GM08714 (cell line): ENCODE measurements around the gene PHETA1.
"Not testable (repeated sequence)": the region's sequence is repeated elsewhere in the genome, so short reads cannot be mapped to it uniquely, and the experiment has no call there.

Experiments
- H3K4me3 ChIP-seq: fragments of 200-500 bp; sonication (Bioruptor generic); 2 replicates; pipeline ENCODE4 v1.5.1; 2014; ENCODE audit warnings: mild to moderate bottlenecking, low read length, inconsistent platforms
- ZNF274 ChIP-seq: IDR thresholded peaks from 2 replicates; pipeline ENCODE4 v1.6.1; 2012; ENCODE audit warnings: mild to moderate bottlenecking, low read depth, low read length

The PHETA1 gene

DNA sequence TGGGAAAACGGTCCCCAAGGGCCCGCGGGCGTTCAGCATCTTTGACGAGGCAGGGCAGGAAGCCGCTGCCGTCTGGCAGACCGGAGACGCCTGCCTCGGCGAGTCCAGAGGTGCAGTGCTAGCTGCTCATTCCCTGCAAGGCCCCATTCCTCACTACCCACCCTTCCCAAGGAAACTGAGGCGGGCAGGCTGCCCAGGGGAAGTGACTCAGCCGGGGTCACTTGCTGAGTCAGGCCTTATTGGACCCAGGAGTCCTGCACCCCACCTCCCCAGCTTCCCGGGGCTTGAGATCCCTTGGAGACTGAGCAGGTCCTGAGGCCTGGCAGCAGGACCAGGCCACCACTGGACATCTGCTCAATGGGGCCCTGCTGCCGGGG, 40.5 kb upstream of the PHETA1 start:
- H3K4me3 ChIP-seq = peak overlapping the region; percentile 86; the same call in 1 of the 2 replicates
- TF ChIP-seq ZNF274 = no peak

GRCh38 chr12:111408686-111409402, 39.9 kb upstream of the PHETA1 start:
- TF ChIP-seq ZNF274 = no peak
- H3K4me3 ChIP-seq = peak overlapping the region; percentile 86; the same call in 1 of the 2 replicates

DNA sequence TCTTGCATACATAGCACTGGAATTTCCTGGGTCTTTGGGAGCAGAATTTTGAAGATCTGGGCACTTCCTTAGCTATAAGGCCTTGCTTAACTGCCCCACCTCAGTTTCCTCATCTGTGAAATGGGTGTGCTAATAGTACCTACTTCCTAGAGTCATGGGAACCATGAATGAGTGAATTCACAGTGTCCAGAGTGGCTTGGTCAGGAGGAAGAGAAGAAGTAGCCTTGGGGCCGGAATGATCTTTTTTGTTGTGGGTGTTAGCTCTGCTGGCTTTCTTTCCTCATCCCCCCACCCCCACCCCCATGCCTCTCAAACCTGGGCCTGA, 39.2 kb upstream of the PHETA1 start:
- TF ChIP-seq ZNF274 = no peak
- peak overlapping the region; percentile 86; the same call in 1 of the 2 replicates for H3K4me3 ChIP-seq

DNA sequence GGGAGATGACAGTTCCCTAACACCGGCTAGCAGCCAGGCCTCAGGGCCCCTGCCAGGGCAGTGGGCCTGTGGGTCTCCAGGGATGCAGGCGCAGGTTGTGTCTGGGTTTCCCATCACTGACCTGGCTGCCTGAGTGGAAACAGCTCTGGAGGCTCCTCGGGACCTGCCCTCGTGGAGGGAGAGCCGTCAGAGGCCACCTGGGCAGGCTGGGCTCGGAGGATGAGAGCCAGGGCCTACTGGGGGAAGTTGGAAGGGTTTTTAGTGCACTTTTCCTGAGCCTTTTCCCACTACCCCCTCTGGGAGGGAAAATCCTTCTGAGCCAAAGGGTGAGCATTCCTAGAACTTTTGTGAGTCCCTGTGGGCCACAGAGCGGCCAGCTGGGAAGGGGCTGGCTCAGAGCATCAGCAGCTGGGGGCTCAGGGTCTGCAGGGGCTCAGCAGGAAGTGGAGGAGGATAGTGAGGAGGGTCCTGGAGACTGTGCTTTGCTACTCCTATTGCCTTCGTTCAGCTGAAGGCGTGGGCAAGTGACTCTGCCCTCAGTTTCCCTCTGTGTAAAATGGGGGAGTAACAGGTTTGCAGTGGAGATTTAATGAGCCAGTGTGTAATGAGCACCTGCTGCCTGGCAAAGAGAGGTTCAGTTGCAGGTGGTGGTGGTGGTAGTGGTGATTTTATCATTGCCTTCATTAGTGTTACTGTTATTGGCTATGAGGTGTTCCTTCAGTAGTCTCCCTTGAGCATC, 38.7 kb upstream of the PHETA1 start:
- TF ChIP-seq ZNF274 = no peak
- peak overlapping the region; percentile 86 for H3K4me3 ChIP-seq

GRCh38 chr12:111406474-111407376, 37.8 kb upstream of the PHETA1 start:
- TF ChIP-seq ZNF274 = no peak
- peak overlapping the region; percentile 86 for H3K4me3 ChIP-seq

DNA sequence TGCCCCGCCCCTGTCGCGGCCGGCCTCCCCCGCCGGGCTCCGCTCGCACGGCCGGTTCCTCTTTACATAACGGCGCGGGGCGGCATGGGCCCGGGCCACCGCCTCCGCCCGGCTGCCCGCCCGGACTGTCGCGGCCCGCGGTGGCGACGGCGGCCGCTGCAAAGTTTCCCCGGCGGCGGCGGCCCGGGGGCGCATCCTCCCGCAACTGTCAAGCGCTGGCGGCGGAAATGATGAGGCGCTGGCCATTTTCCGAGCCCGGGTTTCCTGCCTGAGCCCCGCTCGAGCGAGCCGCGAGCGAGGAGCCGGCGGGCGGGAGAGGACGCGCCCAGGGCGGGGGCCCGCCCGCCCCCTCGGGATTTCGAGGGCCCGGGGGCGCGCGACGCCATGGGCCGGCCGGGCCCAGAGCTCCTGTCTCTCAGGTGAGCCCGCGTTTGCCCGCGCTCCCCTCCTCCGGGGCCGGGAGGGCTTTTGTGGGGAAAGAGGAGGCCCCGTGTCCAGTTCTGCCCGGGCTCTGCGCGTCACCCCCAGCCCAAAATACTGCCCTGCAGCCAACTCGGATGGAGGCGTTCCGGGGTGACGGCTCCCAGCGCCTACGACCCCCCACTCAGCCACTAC, 37.1 kb upstream of the PHETA1 start, which contains the start of gene SH2B3:
SH2B3 (plus strand) TSS at position 65 of the 615 bp plus-strand sequence. CDS start 12,223 bp downstream, outside the sequence.
- no peak for TF ChIP-seq ZNF274
- peak within 1 kb of the TSS; percentile 86 for H3K4me3 ChIP-seq

DNA sequence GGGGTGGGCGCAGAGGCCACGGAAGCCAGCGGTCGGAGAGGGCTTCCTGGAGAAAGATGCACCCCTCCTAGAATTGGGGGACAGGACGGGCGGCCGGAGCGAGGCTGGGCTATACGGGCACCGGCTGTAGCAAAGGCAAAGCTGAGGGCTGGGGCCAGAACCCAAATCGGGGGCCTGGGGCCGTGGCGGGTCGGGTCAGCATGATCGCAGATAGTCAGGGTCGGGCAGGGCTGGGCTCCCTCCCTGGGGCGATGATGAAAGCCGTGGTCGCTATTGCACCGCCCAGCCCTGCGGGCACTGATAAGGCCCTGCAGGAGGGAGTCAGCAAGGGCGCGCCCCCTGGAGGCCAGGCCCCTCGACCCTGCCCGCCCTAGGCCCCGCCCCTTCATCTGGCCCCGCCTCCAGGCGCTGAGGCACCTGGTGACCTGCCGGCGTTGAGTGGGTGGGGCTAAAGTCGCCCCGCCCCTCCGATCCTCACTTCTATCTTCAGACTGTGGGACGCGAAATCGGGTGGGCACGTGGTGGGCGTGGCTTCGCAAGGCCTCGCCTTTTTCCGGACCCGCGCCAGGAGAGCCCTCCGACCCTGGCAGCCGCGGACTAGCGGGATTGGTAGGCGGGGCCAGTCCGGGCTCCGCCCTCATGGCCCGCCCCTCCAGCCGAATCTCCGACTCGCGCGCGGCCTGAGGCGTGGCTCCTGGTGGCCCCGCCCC, 36.4 kb upstream of the PHETA1 start:
- TF ChIP-seq ZNF274 = no peak
- peak overlapping the region; percentile 65; the same call in 1 of the 2 replicates for H3K4me3 ChIP-seq

DNA sequence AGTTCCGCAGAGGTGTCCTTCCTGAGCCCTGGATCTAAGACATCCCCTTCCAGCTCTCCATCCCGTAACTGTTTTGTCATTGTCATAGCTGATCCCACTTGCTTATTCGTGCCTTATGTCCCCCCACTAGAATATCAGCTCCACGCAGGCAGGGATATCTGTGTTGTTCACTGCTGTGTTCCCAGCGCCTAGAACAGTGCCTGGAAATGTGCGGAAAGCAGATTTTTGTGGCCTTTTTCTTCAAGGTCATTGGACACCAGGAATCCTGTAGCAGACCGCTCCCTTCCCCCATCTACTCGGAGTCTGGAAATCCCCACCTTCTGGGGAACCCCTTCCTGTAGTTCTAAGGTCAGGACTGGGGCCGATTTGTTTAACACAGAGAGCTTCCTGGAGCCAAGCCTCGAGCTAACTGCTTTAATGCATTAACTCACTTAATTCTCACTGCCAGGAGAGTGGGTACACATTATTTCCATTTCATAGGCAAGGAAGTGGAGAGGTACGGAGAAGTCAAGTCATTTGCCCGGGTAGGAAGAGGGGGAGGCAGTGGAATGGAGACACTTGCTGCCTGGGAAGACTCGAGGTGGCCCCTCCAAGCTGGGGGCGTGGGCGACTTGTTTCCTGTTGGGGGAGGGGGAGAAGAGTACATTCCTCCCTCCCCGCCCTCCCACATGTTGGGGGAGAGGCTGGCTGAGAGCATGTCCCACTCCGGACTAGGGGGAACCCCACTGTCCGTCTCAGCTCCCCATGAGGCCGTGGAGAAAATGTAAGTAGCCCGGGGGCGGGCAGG, 35.7 kb upstream of the PHETA1 start:
- no peak for TF ChIP-seq ZNF274
- H3K4me3 ChIP-seq = peak overlapping the region; percentile 65; the same call in 1 of the 2 replicates

DNA sequence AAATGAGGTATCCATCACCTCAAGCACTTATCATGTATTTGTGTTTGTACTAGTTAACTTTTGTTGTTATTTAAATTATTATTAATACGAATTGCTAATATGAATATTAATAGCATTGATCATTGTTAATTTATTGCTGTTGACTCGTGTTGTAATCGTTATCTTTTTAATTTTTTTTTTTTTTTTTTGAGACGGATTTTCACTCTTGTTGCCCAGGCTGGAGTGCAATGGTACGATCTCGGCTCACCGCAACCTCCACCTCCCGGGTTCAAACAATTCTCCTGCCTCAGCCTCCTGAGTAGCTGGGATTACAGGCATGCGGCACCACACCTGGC, 33.6 kb upstream of the PHETA1 start:
- H3K4me3 ChIP-seq = not testable (repeated sequence)

DNA sequence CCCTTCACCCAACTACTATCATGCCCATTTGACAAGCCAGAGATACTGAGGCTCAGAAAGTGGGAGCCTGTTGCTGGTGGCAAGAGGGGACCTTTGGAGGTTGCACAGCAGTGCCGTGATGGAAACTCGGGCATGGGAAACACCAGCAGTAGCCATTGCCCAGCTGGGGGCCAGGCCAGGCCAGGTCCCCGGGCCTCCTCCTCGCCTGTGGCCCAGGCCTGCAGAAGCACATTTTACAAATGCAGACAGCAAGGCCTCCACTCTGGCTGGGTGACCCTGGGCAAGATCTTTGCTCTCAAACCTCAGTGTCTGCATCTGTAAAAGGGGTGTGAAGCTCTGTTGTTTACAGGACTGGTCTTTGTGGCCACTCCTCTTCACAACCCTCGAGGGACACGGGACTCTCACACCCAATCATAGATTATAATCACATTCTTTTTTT, 32.3 kb upstream of the PHETA1 start:
- no peak for TF ChIP-seq ZNF274
- H3K4me3 ChIP-seq = no peak overlapping the region

- not testable (repeated sequence) for H3K4me3 ChIP-seq
Observed at GRCh38 chr12:111399741-111400404, 31.0 kb upstream of the PHETA1 start.

DNA sequence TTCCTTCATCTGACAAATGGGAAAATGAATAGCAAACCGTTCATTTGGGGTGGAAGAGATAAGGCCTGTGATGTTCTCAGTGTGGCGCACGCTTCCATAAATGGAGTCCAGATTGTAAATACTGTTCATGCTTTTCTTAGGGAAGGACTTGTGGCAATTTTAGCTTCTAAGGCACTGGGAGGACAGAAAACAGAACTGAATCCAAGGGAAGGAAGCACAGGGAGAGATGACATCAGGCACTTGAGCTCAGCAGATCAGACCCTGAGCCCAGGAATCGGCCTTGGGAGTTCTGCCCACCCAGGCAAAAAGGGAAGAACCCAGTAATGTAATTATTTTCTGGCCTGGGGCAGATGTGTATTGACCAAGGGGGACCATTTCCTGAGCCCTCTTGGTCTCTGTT, 29.6 kb upstream of the PHETA1 start:
- no peak overlapping the region for H3K4me3 ChIP-seq
- no peak for TF ChIP-seq ZNF274
